Calu3 (cell line): ENCODE measurements around the gene TNRC6C. TPM values are rescaled to one million over a fixed set of nuclear protein-coding genes. Genes with fewer than 3 reads are reported as not detected.

Experiments
- BruUV-seq: library from RNA; stranded (reverse); fragments of 400-500 nt; replicated peaks from 2 replicates; lab custom pipeline; 2021; lab: Mats Ljungman, UMichigan
- CTCF ChIA-PET: fragments of 300-600 bp; sonication (Branson Sonifier 250); formaldehyde crosslinking; loops from one replicate; lab custom pipeline; 2022; ENCODE audit warnings: antibody characterized with exemption; lab: Charles Lee
- DNase-seq: peaks from one replicate; pipeline ENCODE4 v3.0.0; 2022
- H3K27ac Mint-ChIP-seq: one replicate; pipeline ENCODE4 v1.8.0; 2022; ENCODE audit warnings: mixed read lengths; ENCODE audit not compliant: unreplicated experiment
- H3K27me3 Mint-ChIP-seq: one replicate; pipeline ENCODE4 v1.8.0; 2022; ENCODE audit warnings: mixed read lengths; ENCODE audit not compliant: unreplicated experiment
- H3K36me3 Mint-ChIP-seq: one replicate; pipeline ENCODE4 v1.8.0; 2022; ENCODE audit warnings: mild to moderate bottlenecking, moderate library complexity, mixed read lengths; ENCODE audit not compliant: insufficient read depth, unreplicated experiment
- H3K4me1 Mint-ChIP-seq: one replicate; pipeline ENCODE4 v1.8.0; 2022; ENCODE audit warnings: mild to moderate bottlenecking, low read depth, mixed read lengths; ENCODE audit not compliant: unreplicated experiment
- H3K4me3 Mint-ChIP-seq: one replicate; pipeline ENCODE4 v1.8.0; 2022; ENCODE audit warnings: mild to moderate bottlenecking, low read depth, moderate library complexity, mixed read lengths; ENCODE audit not compliant: unreplicated experiment
- H3K9me3 Mint-ChIP-seq: one replicate; pipeline ENCODE4 v1.8.0; 2022; ENCODE audit warnings: low read depth, mixed read lengths; ENCODE audit not compliant: unreplicated experiment
- intact Hi-C: fragments of 100-400 bp; cut with micrococcal nuclease; formaldehyde crosslinking; loops from one replicate; pipeline ENCODE4 v1.10.0; 2022; ENCODE audit not compliant: unreplicated experiment
- total RNA-seq: library from RNA; stranded (reverse); gene quantifications from 2 replicates; pipeline ENCODE4 v1.2.3, GENCODE V29; 2022
- TF ChIP-seq, protein P1 (sequence below): fragments of 200-600 bp; IDR thresholded peaks from one replicate; pipeline ENCODE4 v1.8.0; 2022; ENCODE audit warnings: antibody characterized with exemption; ENCODE audit not compliant: unreplicated experiment

Gene TNRC6C
- total RNA-seq, 1 experiment from 2014 or later = 18.2 TPM

GRCh38 chr17:78128551-78129350, 170.2 kb downstream of the TNRC6C start, which contains the start of gene TMC6:
TSS of gene TMC6 (minus strand) at chr17:78128755. CDS start at chr17:78126832, 1,923 bp downstream.
- TF ChIP-seq, protein P1, sequence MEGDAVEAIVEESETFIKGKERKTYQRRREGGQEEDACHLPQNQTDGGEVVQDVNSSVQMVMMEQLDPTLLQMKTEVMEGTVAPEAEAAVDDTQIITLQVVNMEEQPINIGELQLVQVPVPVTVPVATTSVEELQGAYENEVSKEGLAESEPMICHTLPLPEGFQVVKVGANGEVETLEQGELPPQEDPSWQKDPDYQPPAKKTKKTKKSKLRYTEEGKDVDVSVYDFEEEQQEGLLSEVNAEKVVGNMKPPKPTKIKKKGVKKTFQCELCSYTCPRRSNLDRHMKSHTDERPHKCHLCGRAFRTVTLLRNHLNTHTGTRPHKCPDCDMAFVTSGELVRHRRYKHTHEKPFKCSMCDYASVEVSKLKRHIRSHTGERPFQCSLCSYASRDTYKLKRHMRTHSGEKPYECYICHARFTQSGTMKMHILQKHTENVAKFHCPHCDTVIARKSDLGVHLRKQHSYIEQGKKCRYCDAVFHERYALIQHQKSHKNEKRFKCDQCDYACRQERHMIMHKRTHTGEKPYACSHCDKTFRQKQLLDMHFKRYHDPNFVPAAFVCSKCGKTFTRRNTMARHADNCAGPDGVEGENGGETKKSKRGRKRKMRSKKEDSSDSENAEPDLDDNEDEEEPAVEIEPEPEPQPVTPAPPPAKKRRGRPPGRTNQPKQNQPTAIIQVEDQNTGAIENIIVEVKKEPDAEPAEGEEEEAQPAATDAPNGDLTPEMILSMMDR = no peak
- intact Hi-C loops = no loop called here
- CTCF ChIA-PET = interaction anchor here (0.6 to 2.3 kb wide), 7 partner anchors 8 to 78 kb away, joined by 3 to 7 read pairs (median 5); partner anchors contain the start of genes AFMID and TK1
- Mint-ChIP-seq H3K9me3 (no peaks in the 10 kb centered on the region), H3K4me3 (peak within 1 kb of the TSS; percentile 88), H3K27ac (peak within 1 kb of the TSS; percentile 87), H3K27me3 (no peaks in the 10 kb centered on the region), H3K4me1 (peaks cover 28% of the 10 kb centered on the region), H3K36me3 (peaks cover 55% of the 10 kb centered on the region)
- peak; percentile 79 for DNase-seq
- no TSS peak for BruUV-seq

DNA sequence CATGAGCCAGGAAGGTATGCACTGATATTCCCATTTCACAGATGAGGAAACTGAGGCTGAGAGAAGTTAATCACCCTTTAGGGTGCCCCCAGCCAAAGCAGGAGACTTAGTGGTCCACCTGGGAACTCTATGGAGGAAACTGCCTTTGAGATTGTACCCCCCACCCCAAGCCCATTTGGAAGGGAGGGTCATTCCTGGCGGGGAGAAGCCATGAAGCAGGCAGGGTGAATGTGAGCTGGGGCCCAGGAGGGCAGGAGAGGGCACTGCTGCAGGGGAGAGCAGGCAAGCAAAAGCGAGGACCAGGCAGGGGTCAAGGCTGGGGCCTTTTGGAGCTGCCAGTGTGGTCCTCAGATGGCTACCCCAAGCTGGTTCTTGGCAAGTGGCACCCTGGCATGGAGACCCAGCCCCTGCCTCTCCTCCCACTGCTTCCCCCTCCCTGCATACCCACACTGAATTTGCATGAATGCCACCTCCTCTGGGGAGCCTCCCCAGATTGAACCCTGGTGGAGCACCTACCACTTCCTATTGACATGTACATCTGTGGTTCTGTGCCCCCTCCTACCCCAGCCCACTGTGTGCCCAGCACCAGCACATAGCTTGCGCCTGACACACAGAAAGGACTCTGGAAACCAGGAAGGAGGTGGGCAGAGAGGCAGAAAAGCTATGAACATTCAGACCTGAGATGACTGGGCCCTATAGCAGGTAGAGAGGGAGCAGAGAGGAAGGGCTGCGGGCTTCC, 171.0 kb downstream of the TNRC6C start:
- CTCF ChIA-PET = interaction anchor here (0.8 to 2.3 kb wide), 2 partner anchors 9 to 15 kb away, joined by 5 read pairs; no protein-coding TSS in a partner anchor
- BruUV-seq = no TSS peak
- peak overlapping the region; percentile 87 for H3K27ac Mint-ChIP-seq
- TF ChIP-seq, protein P1 = no peak
- H3K4me1 Mint-ChIP-seq = peaks cover 34% of the 10 kb centered on the region
- no peaks in the 10 kb centered on the region for H3K27me3 Mint-ChIP-seq
- peak overlapping the region; percentile 88 for H3K4me3 Mint-ChIP-seq
- peaks cover 52% of the 10 kb centered on the region for H3K36me3 Mint-ChIP-seq
- DNase-seq = no peak
- intact Hi-C loops = no loop called here
- no peaks in the 10 kb centered on the region for H3K9me3 Mint-ChIP-seq

DNA sequence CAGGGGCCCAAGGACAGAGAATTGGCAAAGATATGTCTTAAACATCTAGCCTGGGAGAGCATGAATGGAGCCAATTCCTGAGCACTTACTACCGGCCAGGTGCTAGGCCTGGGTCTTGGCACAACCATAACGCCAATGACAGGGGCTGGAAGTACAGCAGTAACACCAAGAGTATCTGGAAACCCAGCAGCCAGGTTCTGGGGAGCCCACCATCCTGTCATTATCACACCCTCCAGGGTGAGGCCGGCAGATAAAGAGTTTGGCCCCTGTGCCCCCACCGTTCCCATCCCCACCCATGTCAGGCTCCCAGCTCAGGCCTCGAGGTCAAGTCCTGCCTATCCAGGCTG, 171.6 kb downstream of the TNRC6C start:
- Mint-ChIP-seq H3K36me3 (peaks cover 51% of the 10 kb centered on the region), H3K4me3 (peak overlapping the region; percentile 88), H3K27ac (peak overlapping the region; percentile 87), H3K9me3 (no peaks in the 10 kb centered on the region), H3K27me3 (no peaks in the 10 kb centered on the region), H3K4me1 (peaks cover 34% of the 10 kb centered on the region)
- no peak for DNase-seq
- intact Hi-C loops = no loop called here
- CTCF ChIA-PET = no interaction called here
- TF ChIP-seq, protein P1 = no peak
- BruUV-seq = no TSS peak

GRCh38 chr17:78130437-78131101, 172.1 kb downstream of the TNRC6C start, which contains the start of gene TMC8:
TSS of gene TMC8 (plus strand) at chr17:78130771. CDS start at chr17:78131589, 818 bp downstream.
- Mint-ChIP-seq H3K27ac (peak within 1 kb of the TSS; percentile 87), H3K4me1 (peaks cover 37% of the 10 kb centered on the region), H3K36me3 (peaks cover 51% of the 10 kb centered on the region), H3K4me3 (peak within 1 kb of the TSS; percentile 88), H3K9me3 (no peaks in the 10 kb centered on the region), H3K27me3 (no peaks in the 10 kb centered on the region)
- TF ChIP-seq, protein P1 = no peak
- BruUV-seq = no TSS peak
- CTCF ChIA-PET = no interaction called here
- no peak for DNase-seq
- intact Hi-C loops = no loop called here
